GM12878 (cell line): Measurements from ENCODE around the gene CELF2.

Experiments used
- BACH1 ChIP-seq: fragments of 450-650 bp; IDR thresholded peaks from 2 replicates; pipeline ENCODE4 v1.6.1; 2017; ENCODE audit warnings: mild to moderate bottlenecking, borderline replicate concordance
- CTCF ChIP-seq, 3 experiments: IDR thresholded peaks in 2 of 3; conservative IDR thresholded peaks in 1 of 3; 2 replicates each; pipeline ENCODE4 v1.5.1; 2011; ENCODE audit warnings: low read depth in 3 of 3, low read length in 3 of 3, mild to moderate bottlenecking in 3 of 3, control low read depth in 2 of 3, moderate library complexity in 2 of 3, inconsistent platforms in 1 of 3, mixed read lengths in 1 of 3; ENCODE audit not compliant: control insufficient read depth in 2 of 3, insufficient read depth in 1 of 3; ENCODE audit errors: extremely low read depth in 1 of 3
- HDAC6 ChIP-seq: fragments of 200-600 bp; sonication (generic); IDR thresholded peaks from one replicate; pipeline ENCODE4 v1.8.0; 2017; ENCODE audit warnings: antibody characterized with exemption; ENCODE audit not compliant: unreplicated experiment
- HDGF ChIP-seq: fragments of 450-650 bp; IDR thresholded peaks from 2 replicates; pipeline ENCODE4 v1.6.1; 2016; ENCODE audit warnings: antibody characterized with exemption
- KDM1A ChIP-seq: fragments of 200-600 bp; sonication (generic); IDR thresholded peaks from 2 replicates; pipeline ENCODE4 v1.6.1; 2016; ENCODE audit warnings: borderline replicate concordance
- RAD21 ChIP-seq: IDR thresholded peaks from 2 replicates; pipeline ENCODE4 v1.6.1; 2011; ENCODE audit warnings: mild to moderate bottlenecking, low read depth, low read length, moderate library complexity; ENCODE audit not compliant: insufficient read depth
- RAD51 ChIP-seq: fragments of 450-650 bp; IDR thresholded peaks from 2 replicates; pipeline ENCODE4 v1.6.1; 2016; ENCODE audit warnings: moderate library complexity, mild to moderate bottlenecking, inconsistent platforms
- TAF1 ChIP-seq: IDR thresholded peaks from 2 replicates; pipeline ENCODE4 v1.6.1; 2011; ENCODE audit warnings: mild to moderate bottlenecking, low read depth, low read length, borderline replicate concordance
- TF ChIP-seq, protein P1 (sequence below): fragments of 450-650 bp; IDR thresholded peaks from 2 replicates; pipeline ENCODE4 v1.6.1; 2016; ENCODE audit warnings: mild to moderate bottlenecking

- TF ChIP-seq CTCF (IDR thresholded peaks at IDR 0.05 in 2 of 3, conservative IDR thresholded peaks at IDR 0.05 in 1 of 3; ENCODE audit: control insufficient read depth in 2 of 3, extremely low read depth in 1 of 3, insufficient read depth in 1 of 3, low read depth in 3 of 3, low read length in 3 of 3) (no peak), BACH1 (no peak), TAF1 (no peak), HDAC6 (no peak), KDM1A (no peak), RAD51 (no peak), RAD21 (no peak), HDGF (no peak)
- TF ChIP-seq, protein P1, sequence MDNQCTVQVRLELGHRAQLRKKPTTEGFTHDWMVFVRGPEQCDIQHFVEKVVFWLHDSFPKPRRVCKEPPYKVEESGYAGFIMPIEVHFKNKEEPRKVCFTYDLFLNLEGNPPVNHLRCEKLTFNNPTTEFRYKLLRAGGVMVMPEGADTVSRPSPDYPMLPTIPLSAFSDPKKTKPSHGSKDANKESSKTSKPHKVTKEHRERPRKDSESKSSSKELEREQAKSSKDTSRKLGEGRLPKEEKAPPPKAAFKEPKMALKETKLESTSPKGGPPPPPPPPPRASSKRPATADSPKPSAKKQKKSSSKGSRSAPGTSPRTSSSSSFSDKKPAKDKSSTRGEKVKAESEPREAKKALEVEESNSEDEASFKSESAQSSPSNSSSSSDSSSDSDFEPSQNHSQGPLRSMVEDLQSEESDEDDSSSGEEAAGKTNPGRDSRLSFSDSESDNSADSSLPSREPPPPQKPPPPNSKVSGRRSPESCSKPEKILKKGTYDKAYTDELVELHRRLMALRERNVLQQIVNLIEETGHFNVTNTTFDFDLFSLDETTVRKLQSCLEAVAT: no peak
These were observed 319.1 kb downstream of the CELF2 start for GRCh38 chr10:11336722-11337162.
